ENCODE measurements around the gene BAX. TPM values are rescaled to one million over a fixed set of nuclear protein-coding genes. Genes with fewer than 3 reads are reported as not detected.
A peak's percentile ranks its signal among the peaks of the same experiment; 100 is the strongest.
"Not testable (repeated sequence)": the region's sequence is repeated elsewhere in the genome, so short reads cannot be mapped to it uniquely, and the experiment has no call there.

The BAX gene
- total RNA-seq, 1 donor from 2014 or later = 286 TPM

DNA sequence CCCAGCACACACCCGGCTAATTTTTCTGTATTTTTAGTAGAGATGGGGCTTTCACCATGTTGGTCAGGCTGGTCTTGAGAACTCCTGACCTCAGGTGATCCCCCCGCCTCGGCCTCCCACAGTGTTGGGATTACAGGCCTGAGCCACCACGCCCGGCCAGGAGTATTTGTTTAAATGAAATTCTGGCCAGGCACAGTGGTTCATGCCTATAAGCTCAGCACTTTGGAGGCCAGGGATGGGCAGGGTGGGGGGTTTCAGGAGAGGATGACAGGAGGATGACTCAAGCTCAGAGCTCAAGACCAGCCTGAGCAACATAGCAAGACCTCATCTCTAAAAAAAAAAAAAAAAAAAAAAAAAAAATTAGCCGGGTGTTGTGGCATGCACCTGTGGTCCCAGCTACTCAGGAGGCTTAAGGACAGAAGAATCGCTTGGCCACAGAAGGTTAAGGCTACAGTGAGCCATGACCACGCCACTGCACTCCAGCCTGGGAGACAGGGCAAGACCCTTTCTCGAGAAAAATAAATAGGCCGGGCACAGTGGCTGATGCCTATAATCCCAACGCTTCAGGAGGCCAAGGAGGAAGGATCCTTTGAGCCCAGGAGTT is 29.3 kb upstream of the BAX start:
- TF ChIP-seq, protein P1, sequence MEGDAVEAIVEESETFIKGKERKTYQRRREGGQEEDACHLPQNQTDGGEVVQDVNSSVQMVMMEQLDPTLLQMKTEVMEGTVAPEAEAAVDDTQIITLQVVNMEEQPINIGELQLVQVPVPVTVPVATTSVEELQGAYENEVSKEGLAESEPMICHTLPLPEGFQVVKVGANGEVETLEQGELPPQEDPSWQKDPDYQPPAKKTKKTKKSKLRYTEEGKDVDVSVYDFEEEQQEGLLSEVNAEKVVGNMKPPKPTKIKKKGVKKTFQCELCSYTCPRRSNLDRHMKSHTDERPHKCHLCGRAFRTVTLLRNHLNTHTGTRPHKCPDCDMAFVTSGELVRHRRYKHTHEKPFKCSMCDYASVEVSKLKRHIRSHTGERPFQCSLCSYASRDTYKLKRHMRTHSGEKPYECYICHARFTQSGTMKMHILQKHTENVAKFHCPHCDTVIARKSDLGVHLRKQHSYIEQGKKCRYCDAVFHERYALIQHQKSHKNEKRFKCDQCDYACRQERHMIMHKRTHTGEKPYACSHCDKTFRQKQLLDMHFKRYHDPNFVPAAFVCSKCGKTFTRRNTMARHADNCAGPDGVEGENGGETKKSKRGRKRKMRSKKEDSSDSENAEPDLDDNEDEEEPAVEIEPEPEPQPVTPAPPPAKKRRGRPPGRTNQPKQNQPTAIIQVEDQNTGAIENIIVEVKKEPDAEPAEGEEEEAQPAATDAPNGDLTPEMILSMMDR (IDR thresholded peaks at IDR 0.05; ENCODE audit: unreplicated experiment) = no peak
- Mint-ChIP-seq H3K27ac (ENCODE audit: unreplicated experiment) (no peak overlapping the region), H3K36me3 (ENCODE audit: low read depth, unreplicated experiment) (peaks cover 9% of the 10 kb centered on the region), H3K27me3 (ENCODE audit: unreplicated experiment) (peaks cover 7% of the 10 kb centered on the region), H3K9me3 (ENCODE audit: unreplicated experiment) (no peaks in the 10 kb centered on the region), H3K4me3 (ENCODE audit: unreplicated experiment) (no peak overlapping the region), H3K4me1 (ENCODE audit: unreplicated experiment) (no peaks in the 10 kb centered on the region)
- DNase-seq (ENCODE audit: low spot score) = no peak

DNA sequence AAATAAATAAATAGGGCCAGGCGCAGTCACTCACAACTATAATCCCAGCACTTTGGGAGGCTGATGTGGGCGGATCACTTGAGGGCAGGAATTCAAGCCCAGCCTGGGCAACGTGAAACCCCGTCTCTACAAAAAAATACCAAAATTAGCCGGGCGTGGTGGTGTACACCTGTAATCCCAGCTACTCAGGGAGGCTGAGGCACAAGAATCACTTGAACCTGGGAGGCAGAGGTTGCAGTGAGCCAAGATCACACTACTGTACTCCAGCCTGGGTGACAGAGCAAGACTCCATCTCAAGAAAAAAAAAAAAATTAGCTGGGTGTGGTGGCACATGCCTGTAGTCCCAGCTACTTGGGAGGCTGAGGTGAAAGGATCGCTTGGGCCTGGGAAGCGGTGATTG is 28.8 kb upstream of the BAX start:
- not testable (repeated sequence) for H3K27ac Mint-ChIP-seq (ENCODE audit: unreplicated experiment); H3K9me3 Mint-ChIP-seq (ENCODE audit: unreplicated experiment); H3K36me3 Mint-ChIP-seq (ENCODE audit: low read depth, unreplicated experiment); H3K4me1 Mint-ChIP-seq (ENCODE audit: unreplicated experiment); DNase-seq (ENCODE audit: low spot score); H3K4me3 Mint-ChIP-seq (ENCODE audit: unreplicated experiment); H3K27me3 Mint-ChIP-seq (ENCODE audit: unreplicated experiment)

DNA sequence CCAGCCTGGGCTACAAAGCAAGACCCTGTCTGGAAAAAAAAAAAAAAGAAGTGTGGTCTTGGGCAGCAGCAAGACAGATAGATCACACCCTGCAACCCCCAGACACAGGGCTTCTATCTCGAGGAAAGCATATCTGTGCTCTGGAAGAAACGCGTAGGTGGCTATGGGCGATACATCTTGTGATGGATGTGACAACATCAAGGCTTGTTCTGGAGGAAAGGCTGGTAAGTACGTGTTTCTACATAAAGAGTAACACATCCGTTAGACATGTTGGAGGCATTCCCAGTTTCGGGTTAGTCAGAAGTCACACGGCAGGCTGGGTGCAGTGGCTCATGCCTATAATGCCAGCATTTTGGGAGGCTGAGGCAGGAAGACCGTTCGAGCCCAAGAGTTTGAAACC is 27.8 kb upstream of the BAX start:
- peaks cover 6% of the 10 kb centered on the region for H3K27me3 Mint-ChIP-seq (ENCODE audit: unreplicated experiment)
- no peak overlapping the region for H3K27ac Mint-ChIP-seq (ENCODE audit: unreplicated experiment)

DNA sequence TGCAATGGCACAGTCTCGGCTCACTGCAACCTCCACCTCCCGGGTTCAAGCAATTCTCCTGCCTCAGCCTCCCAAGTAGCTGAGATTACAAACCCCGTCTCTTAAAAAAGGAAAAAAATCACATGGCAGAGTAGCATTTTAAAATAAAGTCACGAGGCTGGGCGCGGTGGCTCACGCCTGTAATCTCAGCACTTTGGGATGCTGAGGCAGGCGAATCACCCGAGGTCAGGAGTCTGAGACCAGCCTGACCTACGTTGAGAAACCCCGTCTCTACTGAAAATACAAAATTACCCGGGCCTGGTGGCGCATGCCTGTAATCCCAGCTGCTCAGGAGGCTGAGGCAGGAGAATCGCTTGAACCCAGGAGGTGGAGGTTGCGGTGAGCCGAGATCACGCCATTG is 27.0 kb upstream of the BAX start:
- H3K4me3 Mint-ChIP-seq (ENCODE audit: unreplicated experiment); H3K27ac Mint-ChIP-seq (ENCODE audit: unreplicated experiment); H3K36me3 Mint-ChIP-seq (ENCODE audit: low read depth, unreplicated experiment); H3K4me1 Mint-ChIP-seq (ENCODE audit: unreplicated experiment); DNase-seq (ENCODE audit: low spot score); H3K27me3 Mint-ChIP-seq (ENCODE audit: unreplicated experiment); H3K9me3 Mint-ChIP-seq (ENCODE audit: unreplicated experiment): not testable (repeated sequence)

More for the DNA sequence above, 27.8 kb upstream of the BAX start:
- Mint-ChIP-seq H3K4me1 (ENCODE audit: unreplicated experiment) (no peaks in the 10 kb centered on the region), H3K4me3 (ENCODE audit: unreplicated experiment) (no peak overlapping the region), H3K9me3 (ENCODE audit: unreplicated experiment) (no peaks in the 10 kb centered on the region), H3K36me3 (ENCODE audit: low read depth, unreplicated experiment) (peaks cover 4% of the 10 kb centered on the region)
- no peak for DNase-seq (ENCODE audit: low spot score)
- TF ChIP-seq, protein P1 (IDR thresholded peaks at IDR 0.05; ENCODE audit: unreplicated experiment) = no peak

DNA sequence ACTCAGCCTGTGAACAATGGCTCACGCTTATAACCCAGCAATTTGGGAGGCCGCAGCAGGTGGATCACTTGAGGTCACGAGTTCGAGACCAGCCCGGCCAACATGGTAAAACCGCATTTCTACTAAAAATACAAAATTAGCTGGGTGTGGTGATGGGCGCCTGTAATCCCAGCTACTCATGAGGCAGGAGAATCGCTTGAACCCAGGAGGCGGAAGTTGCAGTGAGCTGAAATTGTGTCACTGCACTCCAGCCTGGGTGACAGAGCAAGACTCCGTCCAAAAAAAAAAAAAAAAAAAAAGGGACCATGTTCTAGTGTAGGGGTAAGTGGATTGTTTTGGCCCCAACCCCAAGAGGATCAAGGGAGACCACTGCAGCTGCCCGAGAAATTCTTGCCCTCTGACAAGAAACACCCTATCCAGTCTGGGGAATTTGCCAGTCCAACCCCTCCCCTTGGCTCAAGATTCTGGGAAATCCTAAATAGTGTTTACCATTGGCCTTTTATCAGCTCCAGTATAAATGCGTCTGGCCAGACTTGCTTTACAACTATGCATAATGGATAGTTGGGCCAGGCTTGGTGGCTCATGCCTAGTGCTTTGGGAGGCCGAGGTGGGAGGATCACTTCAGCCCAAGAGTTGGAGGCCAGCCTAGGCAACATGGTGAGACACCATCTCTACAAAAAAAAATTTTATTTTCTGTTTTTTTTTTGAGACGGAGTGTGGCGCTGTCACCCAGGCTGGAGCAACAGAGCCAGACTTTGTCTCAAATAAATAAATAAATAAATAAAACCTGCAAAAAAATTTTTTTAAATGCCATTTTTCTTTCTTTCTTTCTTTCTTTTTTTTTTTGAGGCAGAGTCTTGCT is 26.3 kb upstream of the BAX start:
- Mint-ChIP-seq H3K4me1 (ENCODE audit: unreplicated experiment) (peaks cover 3% of the 10 kb centered on the region), H3K9me3 (ENCODE audit: unreplicated experiment) (no peaks in the 10 kb centered on the region), H3K36me3 (ENCODE audit: low read depth, unreplicated experiment) (no peaks in the 10 kb centered on the region), H3K27me3 (ENCODE audit: unreplicated experiment) (peaks cover 7% of the 10 kb centered on the region), H3K4me3 (ENCODE audit: unreplicated experiment) (no peak overlapping the region), H3K27ac (ENCODE audit: unreplicated experiment) (no peak overlapping the region)
- TF ChIP-seq, protein P1 (IDR thresholded peaks at IDR 0.05; ENCODE audit: unreplicated experiment) = no peak
- DNase-seq (ENCODE audit: low spot score) = no peak

DNA sequence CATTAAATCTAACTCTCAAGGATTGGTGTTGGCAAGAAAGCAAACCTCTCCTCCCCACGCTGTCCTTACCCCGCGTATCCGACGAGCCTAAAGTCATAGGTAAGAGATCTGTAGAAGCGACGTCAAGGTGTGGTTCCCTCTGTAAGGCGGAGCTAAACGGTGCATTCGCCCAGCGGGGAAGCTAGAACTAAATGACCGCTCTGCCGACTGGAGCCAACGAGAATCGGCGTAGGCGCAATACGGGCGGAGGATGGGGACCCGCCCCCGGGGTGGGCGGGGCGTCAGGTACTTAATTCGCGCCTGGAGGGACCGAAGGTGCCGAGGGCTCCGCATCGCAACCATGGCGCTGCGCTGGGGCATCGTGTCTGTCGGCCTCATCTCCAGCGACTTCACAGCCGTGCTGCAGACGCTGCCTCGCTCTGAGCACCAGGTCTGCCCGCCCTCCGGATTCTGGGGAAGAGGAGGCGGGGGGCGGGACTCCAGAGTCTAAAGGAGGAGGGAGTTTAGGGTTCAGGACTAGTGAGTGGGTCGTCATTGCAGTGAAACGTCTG is 21.2 kb upstream of the BAX start, which contains the start of gene DHDH:
Gene DHDH, plus strand, starts transcription at position 318 of the 551 bp plus-strand sequence. Its CDS starts 23 bp downstream, at position 341.
- peaks cover 3% of the 10 kb centered on the region for H3K4me1 Mint-ChIP-seq (ENCODE audit: unreplicated experiment)
- DNase-seq (ENCODE audit: low spot score) = peak; percentile 70
- H3K27me3 Mint-ChIP-seq (ENCODE audit: unreplicated experiment) = peaks cover 7% of the 10 kb centered on the region
- TF ChIP-seq, protein P1 (IDR thresholded peaks at IDR 0.05; ENCODE audit: unreplicated experiment) = no peak
- no peaks in the 10 kb centered on the region for H3K9me3 Mint-ChIP-seq (ENCODE audit: unreplicated experiment)
- peak within 1 kb of the TSS; percentile 74 for H3K4me3 Mint-ChIP-seq (ENCODE audit: unreplicated experiment)
- H3K36me3 Mint-ChIP-seq (ENCODE audit: low read depth, unreplicated experiment) = no peaks in the 10 kb centered on the region
- H3K27ac Mint-ChIP-seq (ENCODE audit: unreplicated experiment) = no peak within 1 kb of the TSS
